C4-2B (cell line): Measurements from ENCODE around the gene ENO4.

Experiments
- H3K27ac ChIP-seq: fragments of 450-650 bp; 2 replicates; pipeline ENCODE4 v1.5.1; 2017
- ZFX ChIP-seq: fragments of 450-650 bp; IDR thresholded peaks from 2 replicates; pipeline ENCODE4 v1.6.1; 2017
- TF ChIP-seq, protein P1 (sequence below): fragments of 450-650 bp; conservative IDR thresholded peaks from 2 replicates; pipeline ENCODE4 v1.5.1; 2017; ENCODE audit warnings: mild to moderate bottlenecking

ENO4 gene

DNA sequence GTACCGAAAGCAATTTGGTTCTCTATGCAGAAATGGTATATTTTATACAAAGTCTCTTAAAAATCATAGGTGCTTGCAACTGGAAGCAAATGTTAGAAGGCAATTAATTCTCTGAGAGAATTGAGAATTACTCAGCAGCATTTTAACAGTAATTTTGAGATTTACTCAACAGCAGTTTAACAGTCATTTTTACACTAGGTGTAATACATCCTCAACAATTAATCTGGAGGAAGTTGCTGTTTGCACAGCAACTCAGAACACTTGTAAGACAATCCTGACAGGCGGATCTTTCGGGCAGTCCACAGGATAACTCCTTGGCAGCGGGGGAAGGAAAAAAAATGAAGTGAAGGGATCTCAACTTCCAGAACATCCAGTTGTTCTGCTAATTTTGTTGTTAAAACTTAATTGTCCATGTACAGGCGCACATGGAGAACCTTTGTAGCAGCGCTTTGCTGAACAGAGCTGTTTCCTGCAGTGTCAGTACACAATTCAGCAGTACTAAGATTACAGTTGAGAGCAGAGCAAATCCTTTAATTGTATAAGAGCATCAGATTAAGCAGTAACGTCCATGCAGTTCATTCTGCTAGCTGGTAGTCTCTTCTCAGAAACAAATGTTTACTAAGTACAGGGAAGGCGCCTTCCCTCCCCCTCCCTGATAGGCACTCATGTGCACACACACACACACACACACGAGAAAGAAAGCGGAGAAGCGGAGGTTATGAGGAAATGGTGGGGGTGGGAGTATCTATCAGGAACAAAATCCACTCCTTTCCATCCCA is 43.8 kb downstream of the ENO4 start:
- peak overlapping the region; percentile 34; the same call in 1 of the 2 replicates for H3K27ac ChIP-seq
- TF ChIP-seq ZFX: no peak
- TF ChIP-seq, protein P1, sequence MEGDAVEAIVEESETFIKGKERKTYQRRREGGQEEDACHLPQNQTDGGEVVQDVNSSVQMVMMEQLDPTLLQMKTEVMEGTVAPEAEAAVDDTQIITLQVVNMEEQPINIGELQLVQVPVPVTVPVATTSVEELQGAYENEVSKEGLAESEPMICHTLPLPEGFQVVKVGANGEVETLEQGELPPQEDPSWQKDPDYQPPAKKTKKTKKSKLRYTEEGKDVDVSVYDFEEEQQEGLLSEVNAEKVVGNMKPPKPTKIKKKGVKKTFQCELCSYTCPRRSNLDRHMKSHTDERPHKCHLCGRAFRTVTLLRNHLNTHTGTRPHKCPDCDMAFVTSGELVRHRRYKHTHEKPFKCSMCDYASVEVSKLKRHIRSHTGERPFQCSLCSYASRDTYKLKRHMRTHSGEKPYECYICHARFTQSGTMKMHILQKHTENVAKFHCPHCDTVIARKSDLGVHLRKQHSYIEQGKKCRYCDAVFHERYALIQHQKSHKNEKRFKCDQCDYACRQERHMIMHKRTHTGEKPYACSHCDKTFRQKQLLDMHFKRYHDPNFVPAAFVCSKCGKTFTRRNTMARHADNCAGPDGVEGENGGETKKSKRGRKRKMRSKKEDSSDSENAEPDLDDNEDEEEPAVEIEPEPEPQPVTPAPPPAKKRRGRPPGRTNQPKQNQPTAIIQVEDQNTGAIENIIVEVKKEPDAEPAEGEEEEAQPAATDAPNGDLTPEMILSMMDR: no peak

DNA sequence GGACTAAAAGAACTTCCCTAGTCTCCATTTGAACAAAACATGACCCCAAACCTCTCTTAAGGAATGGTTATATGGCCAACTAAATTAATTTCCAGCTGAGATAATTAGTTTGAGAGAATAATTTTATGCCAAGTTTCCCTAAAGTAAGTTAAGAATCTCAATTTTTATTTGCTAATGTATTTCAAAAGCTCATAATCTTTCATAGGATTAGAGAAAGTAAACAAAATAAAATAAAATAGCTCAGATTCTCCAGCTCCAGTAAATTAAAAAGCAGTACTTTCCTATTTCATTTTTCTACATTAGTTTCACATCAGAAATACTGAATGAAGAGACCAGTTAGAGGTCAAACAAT is 44.4 kb downstream of the ENO4 start:
- no peak overlapping the region; the same call in 1 of the 2 replicates for H3K27ac ChIP-seq
- TF ChIP-seq, protein P1: no peak
- no peak for TF ChIP-seq ZFX

DNA sequence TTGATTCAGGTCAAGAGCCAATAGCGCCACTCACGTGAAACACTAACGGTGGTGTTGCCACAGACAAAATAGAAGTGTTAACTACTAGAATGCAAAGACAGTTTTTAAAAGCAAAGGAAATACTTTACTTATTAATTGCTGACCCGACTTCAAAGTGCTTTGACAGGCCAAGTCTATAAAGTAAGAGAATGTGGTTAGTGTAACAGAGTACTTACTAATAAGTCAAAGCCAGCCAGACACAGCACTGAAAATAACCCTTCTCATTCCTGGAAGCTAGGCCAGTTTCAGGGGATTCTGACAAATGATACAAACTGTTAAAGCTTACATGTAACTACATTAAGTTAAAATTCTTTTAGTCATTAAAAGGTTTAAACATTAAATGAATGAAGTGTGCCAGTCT is 50.3 kb downstream of the ENO4 start:
- H3K27ac ChIP-seq: no peak overlapping the region
- TF ChIP-seq ZFX: no peak
- TF ChIP-seq, protein P1: no peak

DNA sequence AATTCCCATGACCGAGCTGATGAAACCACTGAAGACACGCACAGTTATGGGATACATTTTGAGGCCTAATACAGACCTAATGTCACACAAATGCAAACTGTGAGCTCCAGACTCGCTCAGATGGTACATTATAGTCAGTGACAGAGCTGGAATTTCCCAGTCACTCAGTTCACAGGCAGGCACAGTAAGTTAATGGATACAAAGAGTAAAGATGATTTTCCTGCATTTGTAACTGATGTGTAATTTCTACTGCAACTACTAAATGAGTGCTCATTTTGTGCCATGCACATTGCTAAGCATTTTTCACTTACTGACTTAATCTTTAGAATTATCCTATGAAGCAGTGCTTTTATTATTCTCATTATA is 56.5 kb downstream of the ENO4 start:
- H3K27ac ChIP-seq: no peak overlapping the region
- TF ChIP-seq, protein P1: no peak

DNA sequence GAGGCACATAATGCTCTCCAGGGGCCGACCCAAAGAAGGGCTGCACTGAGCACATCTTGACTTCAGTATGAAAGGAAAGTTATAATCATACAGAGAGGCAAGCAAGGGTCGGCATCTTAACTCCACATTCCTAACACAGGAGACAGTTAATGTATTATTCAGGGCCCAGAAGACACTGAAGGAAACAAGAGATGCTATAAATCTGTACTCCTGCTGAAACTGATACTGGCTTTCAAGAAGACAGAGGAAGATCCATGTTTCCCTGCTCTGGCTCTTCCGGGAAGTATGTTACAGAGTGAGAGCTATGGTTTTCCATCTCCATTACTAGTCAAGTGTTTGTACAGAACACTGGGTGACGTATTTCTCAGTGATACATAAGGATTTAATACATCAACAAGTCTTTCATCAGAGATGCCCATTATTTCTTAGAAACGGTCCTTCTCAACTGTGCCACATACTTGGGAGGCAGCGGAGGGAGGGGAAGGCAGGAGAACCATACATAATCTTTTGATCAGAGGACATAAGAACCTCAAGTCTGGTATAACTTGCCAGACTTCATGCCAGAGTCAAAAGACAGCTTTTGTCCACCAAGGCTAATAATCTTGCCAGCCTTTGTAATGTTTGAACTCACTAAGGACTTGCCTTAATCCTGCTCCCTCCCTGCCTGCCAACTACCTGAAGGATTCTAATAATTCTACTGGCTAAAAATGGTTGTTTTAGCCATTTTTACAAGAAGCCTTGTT is 58.1 kb downstream of the ENO4 start:
- no peak for TF ChIP-seq ZFX
- no peak overlapping the region for H3K27ac ChIP-seq

DNA sequence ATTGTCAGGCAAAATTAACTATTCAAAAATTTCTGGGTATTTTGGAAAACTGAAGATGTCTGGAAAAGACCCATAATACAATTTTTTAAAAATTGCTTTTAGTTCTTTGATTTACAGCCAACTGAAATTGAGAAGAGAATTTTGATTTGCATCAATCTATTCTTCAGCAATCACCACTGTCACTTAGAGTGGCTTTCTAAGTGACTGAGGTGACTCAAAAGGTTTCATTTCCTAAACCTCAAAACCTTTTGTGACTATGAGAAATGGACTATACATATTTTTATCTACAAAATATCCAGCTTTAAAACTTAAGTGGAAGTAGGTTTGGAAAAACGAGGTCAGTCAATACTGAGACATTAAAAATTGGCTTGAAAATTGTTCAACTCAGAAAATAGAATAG is 60.0 kb downstream of the ENO4 start:
- no peak for TF ChIP-seq ZFX
- TF ChIP-seq, protein P1: no peak
- H3K27ac ChIP-seq: no peak overlapping the region

DNA sequence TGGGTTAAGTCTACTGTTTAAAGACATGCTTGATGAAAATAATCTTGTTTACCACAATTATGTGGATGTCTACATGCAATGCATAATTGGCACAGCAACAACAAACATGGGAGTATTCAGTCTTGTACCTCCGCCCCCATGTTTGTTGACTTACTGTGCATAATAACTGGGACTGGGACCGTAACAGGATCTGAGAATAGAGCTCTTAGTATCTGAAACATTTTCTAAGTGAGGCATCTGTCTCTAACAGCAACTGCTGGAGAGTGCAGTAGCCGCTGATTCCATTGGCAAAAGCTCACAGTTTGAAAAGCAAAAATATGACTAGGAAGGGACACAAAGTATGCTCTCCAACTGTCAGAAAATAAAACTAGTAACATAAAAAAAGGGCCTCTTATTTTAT is 61.6 kb downstream of the ENO4 start:
- TF ChIP-seq ZFX: no peak
- TF ChIP-seq, protein P1: no peak
- H3K27ac ChIP-seq: no peak overlapping the region

DNA sequence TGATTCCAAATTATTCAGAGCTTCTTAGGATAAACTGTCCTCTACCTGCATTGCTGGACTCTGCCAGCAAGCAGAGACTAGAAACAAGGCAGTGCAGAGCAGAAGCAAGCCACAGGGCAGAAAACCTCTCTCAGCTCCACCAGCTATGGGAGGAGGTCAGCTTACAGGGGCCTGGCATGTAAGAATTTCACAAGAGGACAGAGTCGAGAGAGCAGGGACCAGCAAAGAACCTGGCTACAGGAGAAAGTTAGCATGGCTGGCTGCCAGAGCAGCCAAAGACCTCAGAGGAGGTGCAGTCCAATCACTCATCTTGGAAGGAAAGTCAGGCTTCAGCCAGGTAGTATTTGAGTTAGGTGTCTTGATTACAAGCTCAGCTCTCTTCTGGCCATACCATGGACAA is 62.9 kb downstream of the ENO4 start:
- no peak overlapping the region for H3K27ac ChIP-seq
- TF ChIP-seq ZFX: no peak
- TF ChIP-seq, protein P1: no peak
